HG03095 (cell line): ENCODE results near the gene ZNF169.
"Not testable (repeated sequence)": the region's sequence is repeated elsewhere in the genome, so short reads cannot be mapped to it uniquely, and the experiment has no call there.

ENCODE experiments used
- ATAC-seq: cut with Tn5 transposase; IDR thresholded peaks from one replicate; pipeline ENCODE4 v1.9.1; 2021; ENCODE audit warnings: moderate library complexity; ENCODE audit not compliant: unreplicated experiment

Gene ZNF169

DNA sequence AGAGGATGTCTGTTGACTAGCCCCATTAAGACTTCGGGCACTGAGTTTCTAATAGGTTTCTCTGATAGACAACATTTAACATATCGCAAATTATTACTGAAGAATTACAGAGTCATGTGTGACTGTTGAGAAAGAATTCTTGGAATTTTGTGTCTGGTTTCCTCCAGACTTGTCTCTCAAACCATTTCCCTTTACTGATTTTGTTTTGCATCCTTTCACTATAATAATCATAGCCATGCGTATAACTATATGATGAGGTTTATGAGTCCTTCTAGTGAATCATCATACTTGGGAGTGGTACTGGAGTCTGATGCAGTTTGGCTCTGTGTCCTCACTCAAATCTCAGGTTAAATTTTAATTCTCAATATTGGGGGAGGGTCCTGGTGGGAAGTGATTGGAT, 27.0 kb downstream of the ZNF169 start:
- no peak for ATAC-seq

DNA sequence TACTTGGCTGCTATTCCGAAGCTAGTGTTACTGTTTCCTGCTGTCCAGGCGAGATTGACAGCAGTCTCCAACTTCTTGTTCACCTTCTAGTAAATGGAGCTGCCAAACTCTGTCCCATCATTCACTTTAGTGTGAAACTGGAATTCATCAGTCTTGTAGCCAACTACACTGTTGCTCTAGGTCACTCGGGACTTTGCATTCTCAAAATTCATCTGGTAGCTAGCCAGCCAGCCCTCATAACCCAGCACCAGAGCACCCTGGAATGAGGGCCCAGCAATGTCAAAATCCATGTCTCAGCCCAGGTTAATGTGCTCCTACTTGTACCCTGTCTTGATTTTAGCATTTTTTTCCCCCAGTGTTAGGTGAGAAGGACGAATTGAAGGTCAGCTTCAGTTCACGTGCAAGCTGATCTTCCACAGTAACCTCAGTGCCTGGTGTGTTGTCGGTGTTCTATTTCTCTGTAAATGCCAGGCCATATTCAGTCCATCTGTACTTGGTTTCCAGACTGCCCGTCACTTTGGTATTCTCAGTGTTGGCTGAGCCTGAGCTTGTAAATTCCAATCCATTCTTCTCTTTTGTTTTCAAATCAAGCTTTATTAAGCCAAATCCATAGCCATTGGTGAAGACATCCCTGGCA, 28.9 kb downstream of the ZNF169 start:
- no peak for ATAC-seq

DNA sequence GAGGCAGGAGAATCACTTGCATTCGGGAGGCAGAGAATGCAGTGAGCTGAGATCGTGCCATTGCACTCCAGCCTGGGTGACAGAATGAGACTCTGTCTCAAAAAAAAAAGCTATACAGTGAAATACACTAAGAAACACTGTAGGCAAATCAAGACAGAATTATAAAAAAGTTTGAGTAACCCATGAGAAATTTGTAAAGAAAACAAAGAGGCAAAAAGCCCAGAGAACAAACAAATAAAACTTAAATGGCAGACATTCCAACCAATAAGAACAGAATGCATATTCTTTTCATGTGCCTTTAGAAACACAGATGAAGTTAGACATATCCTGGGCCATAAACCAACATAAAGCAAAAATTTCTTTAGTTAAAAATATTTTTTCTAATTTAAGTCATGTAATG, 30.6 kb downstream of the ZNF169 start:
- ATAC-seq, result no peak

DNA sequence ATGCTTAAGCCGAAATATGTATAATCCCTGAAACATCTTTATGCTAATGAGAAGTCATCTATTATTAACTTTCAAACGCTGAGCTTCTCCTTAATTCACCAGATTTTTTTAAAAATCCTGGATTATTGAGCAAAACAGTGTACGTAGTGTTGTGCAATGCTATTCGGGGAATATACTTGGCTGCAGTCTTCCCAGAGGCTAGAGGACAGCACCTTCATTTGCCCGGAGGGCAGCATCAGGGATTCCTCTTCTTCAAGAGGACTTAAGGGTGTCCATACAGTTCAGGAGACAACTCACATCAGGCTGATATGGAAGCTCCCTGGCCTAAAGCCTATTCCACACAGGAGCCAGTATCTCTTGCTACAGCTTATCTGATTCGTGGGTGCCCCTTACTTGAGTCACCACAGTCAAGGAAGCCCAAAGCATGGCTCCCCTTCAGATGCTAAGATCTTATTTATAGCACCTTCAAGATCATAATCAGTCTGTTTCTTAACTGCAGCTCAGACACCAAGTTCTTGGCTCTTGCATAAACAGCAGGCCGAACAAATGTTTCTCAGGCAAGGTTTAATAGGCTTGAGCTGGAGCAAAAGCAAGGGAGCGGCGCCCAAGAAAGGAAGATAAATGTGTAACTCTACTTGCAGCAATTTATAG, 40.0 kb downstream of the ZNF169 start:
- ATAC-seq, result no peak

DNA sequence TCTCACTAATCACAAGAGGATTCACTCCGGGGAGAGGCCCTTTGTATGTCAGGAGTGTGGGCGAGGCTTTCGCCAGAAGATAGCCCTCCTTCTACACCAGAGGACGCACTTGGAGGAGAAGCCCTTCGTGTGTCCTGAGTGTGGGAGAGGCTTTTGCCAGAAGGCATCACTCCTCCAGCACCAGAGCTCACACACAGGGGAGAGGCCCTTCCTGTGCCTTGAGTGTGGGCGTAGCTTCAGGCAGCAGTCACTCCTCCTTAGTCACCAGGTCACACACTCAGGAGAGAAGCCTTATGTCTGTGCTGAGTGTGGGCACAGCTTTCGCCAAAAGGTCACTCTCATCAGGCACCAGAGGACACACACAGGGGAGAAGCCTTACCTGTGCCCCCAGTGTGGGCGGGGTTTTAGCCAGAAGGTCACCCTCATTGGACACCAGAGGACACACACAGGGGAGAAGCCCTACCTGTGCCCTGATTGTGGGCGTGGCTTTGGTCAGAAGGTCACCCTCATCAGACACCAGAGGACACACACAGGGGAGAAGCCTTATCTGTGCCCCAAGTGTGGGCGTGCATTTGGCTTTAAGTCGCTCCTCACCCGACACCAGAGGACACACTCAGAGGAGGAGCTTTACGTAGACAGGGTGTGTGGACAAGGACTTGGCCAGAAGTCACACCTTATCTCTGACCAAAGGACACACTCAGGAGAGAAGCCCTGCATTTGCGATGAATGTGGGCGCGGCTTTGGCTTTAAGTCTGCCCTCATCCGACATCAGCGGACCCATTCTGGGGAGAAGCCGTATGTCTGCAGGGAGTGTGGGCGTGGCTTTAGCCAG, 41.6 kb downstream of the ZNF169 start:
- ATAC-seq, result no peak

DNA sequence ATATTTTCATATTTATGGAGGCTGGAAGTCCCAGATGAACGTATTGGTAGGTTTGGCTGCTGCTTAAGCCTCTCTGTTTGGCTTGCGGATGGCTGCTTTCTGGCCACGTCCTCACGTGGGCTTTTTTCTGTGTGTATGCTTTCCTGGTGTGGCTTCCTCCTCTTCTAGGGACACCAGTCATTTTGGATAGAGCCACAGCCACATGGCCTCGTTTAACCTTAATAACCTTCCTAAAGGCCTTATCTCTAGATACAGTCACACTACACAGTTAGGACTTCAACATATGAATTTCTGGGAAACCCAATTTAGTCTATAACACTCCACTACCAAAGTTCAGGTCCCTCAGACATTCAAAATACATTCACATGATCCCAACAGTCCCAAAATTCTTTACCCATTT, 42.5 kb downstream of the ZNF169 start:
- no peak for ATAC-seq

DNA sequence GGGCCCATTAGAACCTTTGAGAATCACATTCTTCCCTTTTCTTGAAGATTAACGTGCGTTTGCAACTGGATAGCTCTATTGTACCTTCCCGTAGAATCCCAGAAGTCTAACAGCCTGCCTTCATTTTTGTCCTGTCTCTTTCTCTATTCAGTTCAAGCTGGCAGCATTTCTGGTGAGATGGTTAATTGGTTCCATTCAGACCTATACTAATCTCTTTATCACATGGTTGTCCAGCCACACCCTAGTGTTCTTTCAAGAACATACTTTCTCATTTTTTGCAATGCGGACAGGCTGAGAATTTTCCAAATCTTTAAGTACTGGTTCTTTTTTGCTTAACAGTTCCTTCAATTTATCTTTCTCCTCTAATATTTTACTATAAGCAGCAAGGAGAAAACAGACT, 43.3 kb downstream of the ZNF169 start:
- ATAC-seq, result no peak

DNA sequence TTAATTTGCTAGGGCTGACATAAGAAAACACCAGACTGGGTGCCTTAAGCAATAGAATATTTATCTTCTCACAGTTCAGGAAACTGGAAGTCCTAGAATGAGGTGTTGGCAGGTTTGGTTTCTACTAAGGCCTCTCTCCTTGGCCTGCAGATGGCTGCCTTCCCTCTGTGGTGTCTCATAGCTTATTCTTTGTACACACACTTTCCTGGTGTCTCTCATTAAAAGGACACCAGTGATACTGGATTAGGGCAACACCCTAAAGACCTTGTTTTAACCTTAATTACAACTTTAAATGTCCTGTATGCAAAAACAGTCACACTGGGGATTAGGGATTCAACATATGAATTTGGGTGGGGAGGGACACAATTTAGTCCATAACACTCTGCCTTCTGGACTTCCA, 44.2 kb downstream of the ZNF169 start:
- ATAC-seq, result no peak

DNA sequence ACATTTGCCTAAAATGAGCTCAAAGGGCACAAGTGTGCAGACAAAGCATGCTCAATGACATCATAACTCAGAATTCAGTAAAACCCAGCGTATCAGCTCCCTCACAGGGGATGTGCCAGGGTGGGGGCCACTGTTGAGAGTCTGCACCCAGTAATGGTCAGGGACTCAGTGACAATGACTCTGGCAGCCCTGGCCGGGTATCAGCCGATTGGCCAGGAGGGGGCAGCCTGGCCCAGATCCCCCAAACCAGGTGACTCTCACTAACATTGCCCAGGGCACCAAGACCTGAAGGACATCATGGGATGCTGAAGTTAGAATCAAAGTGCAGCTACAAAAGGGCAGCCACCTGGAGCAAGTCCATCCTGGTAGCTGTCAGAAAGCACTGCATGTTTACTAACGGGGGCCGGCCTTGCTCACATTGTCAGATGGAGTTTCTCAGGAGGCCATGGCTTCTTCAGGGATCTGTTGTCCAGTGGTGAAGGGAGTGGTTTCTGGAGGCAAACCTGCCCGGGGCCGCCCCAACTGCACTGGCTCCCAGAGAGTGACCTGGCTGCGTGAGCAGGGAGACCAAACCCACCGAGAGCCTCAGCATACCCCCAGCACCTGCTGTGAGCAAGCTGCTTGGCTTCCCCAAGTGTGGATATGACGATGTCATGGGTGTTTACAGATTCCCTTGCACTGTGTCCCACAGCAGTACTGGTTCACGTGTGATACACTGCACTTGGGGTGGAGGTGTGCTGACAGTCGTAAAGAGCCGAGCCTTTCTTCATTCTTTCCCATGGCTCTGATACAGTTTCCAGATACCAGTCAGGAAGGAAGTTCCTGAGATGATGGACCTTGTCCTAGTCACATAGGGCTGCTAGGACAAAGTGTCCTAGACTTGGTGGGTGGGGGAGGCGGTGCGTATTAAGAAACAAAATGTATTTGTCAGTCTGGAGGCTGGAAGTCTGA, 56.2 kb downstream of the ZNF169 start:
- ATAC-seq, result not testable (repeated sequence)

DNA sequence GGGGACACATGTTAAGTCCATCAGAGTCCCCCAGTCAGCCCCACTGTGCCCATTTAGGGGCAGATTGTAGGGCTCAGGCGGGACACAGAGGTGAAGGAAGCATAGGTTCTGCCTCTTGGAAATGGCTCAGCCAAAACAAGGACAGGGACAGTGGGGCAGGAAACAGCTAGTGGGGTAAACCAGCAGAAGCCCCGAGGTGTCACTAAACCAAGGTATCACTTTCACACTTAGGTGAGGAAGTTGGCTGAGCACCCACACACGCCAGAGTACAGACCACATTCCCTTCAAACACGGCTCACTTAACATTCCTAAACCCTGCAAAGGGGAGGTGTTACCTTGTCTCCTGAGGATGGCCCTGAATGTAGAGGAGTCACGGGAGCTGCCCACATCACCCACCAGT, 57.1 kb downstream of the ZNF169 start:
- peak; percentile 70 for ATAC-seq

DNA sequence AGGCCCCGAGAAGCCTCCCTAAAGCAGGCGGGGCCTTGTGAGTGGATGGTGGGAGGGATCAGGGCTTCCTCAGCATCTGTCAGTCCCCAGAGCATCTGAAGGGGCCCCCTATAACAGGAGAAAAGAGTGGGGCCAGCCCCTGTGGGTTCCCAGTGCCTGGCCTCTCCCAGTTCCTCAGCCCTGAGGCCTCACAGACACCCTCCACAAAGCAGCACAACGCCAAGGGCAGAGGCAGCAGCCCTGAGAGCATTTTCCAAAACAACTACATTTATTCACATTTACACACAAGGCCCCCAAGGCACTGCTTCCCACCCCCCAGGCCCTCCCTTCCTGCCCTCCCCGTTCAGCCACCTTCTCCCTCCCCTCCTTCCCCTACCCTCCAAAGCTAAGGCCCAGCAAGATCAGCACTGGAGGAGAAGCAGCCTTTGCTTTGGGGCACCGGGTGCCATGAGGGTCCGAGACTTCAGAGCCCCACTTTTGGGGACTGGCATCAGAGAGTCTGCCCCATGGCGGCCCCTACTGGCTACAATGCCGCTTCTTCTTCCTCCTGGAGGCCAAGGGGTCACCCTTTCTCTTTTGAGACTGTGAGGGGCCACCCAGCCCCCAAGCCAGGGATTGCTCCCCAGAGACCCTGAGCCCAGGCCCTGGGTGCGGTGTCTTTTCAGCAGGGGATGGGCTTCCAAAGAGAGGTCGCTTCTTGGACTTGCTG, 59.0 kb downstream of the ZNF169 start:
- not testable (repeated sequence) for ATAC-seq

DNA sequence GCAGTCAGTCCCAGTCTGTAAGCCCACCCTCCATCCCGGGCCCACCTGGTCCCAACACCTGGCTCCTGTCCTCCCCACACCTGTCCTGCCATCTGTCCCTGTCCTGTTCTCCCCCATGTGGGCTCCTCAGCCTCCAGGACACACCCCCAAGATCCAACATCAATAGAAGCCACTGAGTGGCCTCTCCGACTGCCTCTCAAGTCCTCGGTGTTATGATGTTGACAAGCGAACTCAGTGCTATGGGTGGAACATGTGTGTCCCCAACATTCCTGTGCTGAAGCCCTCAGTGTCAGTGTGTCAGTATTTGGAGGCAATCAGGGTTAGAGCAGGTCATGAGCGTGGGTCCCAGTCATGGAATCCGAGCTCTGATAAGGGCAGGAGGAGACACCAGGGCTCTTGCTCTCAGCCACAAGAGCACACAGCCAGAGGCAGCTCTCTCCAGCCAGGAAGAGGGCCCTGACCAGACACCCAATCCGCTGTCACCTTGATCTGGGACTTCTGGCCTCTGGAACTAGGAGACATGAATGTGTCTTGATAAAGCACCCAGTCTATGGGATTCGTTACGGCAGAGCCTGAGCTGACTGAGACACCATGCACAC, 63.3 kb downstream of the ZNF169 start:
- ATAC-seq, result not testable (repeated sequence)

DNA sequence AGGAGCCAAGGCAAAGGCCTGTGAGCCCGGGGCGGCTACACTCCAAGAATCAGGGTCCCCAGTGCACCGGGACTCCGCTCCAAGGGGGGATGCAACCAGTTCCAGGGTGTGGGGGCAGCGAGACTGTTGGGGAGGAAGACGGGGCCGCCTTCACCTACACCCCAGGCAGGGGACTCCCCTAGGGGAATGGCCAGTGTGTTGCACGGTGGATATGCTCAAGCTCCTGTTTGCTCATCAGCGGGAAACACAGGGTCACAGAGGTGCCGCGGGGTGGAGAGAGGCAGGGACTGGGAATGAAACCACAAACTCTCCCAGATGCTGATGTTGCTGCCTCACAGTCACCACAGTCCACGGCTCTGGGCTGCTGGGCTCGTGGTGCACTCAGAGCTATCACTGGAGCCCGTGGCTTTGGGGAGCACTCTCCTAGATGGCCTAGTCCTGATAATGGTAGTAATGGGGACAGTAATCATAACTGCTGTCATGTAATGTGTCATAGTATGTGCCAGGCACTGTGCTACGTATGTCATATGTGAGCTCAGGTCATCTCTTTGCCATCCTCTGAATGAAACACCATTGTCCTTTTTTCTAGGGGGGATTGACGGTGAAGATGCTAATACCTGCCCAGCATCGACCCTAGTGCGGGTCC, 64.2 kb downstream of the ZNF169 start:
- not testable (repeated sequence) for ATAC-seq

DNA sequence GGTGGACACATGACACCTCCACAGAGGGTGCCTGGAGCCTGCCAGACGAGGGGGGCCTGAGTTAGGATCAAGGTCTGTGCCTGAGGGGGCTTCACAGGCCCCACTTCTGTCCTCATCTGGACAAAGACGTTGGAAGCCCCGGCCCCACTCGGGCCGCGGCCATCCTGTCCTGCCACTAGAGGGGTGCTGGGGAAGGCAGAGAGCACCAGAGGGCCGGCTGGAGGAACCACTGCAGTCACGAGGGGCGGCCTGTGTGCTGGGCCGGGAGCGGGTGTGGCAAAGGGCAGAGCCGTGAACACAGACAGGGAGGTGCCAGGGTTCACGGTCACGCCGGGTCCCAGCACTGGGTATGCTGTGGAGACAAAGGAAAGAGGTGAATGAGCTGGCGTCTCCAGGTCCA, 66.5 kb downstream of the ZNF169 start:
- ATAC-seq, result not testable (repeated sequence)

DNA sequence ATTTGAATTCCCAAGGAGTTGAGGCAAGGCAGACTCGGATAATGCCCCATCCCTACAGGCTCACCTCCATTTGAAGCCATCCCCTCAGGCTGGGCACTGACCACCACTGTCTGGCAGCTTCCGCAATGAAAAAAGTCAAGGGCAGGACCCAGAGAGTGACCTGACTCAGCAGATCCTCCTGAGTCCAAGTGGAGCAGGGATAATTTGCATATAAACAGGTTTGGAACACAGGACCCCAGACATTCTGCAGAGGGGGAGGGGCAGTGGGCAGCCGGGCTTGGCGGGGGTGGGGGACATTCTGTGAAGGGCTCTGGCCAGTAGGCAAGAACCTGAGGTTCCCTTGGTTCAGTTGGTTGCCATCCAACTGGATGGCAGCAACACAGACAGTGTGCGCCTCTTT, 69.4 kb downstream of the ZNF169 start, which contains the start of gene NUTM2F:
Gene NUTM2F, minus strand, starts transcription at position 101 of the 400 bp plus-strand sequence. Its CDS starts 21 bp downstream, at position 80.
- not testable (repeated sequence) for ATAC-seq

DNA sequence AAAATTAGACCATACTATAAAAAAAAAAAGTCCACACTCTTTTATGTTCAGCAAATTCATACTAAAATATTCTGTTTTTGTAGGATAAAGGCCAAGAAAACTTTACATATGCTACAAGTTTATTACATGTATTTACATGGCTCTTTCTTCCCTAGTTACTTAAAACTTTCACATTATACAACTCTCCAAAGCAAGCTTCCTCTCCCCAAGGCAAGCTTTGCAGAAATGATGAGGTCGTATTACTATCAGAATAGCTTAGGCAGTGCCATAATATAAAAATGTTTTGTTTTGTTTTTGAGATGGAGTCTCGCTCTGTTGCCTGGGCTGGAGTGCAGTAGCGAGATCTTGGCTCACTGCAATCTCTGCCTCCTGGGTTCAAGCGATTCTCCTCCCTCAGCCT, 77.3 kb downstream of the ZNF169 start:
- ATAC-seq, result not testable (repeated sequence)

DNA sequence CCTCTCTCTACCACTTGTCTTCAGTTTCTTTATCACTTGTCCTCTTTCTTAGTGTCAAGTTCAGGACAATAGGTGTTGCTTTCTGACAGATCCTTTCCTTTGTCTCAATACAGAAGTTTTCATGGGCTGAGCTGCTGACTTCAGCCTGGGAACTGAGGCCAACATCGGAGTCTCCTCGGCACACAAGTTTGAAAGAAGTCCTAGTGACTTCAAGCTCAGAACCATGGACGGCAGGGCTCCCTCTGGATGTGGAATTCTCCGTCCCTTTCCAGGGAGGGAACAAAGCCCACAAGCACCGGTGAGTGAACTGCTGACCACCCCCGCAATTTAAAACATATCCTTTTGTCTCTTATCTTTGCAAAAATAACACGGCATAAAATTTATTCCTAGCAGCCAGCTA, 79.6 kb downstream of the ZNF169 start:
- ATAC-seq, result not testable (repeated sequence)

DNA sequence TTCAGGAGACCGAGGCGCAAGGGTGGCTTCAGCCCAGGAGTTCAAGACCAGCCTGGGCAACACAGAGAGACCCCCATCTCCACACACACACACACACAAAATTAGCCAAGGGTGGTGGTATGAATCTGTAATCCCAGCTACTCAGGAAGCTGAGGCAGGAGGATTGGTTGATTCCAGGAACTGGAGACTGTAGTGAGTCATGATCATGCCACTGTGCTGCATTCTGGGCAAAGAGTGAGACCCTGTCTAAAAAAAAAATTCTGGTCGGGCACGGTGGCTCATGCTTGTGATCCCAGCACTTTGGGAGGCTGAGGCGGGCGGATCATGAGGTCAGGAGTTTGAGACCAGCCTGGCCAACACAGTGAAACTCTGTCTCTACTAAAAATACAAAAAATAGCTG, 80.6 kb downstream of the ZNF169 start:
- ATAC-seq, result not testable (repeated sequence)

DNA sequence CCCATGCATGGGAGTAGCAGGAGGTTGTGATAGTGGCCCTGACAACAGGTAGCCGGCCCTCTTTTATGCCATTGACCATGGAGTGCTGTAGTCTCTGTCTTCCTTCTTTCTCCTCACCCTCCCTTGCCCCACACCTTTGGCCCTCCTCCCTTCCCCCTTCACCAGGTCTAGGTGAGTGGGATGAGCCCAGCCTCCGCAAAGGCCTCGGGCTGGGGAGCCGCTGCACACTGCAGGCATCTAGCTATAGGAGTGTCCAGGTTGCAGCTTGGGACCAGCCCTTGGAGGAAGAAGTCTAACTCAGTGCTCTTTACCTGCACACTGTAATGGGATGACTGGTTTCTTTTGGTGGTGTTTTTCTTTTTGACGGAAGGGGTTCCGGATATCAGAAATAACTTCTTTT, 81.7 kb downstream of the ZNF169 start:
- ATAC-seq, result not testable (repeated sequence)
